Breast epithelium (tissue), 4 donors: ENCODE data around the gene MAP7. TPM values are rescaled to one million over a fixed set of nuclear protein-coding genes. Genes with fewer than 3 reads are reported as not detected.

Experiments used
- DNase-seq, 2 donors: peaks; one replicate each; pipeline ENCODE4 v3.0.0-alpha.2; 2019; ENCODE audit warnings: low spot score in 2 of 2
- H3K27ac ChIP-seq, 2 donors: fragments of 200-600 bp; sonication (generic) in 1 of 2; one replicate each; pipeline ENCODE4 v1.5.1; 2016 to 2019; ENCODE audit warnings: mild to moderate bottlenecking in 1 of 2
- H3K27me3 ChIP-seq, 2 donors: fragments of 200-600 bp; sonication (generic) in 1 of 2; one replicate each; pipeline versions ENCODE4 v1.5.1 to v1.6.0; 2017 to 2019; ENCODE audit warnings: control low read depth in 1 of 2, mild to moderate bottlenecking in 1 of 2
- H3K36me3 ChIP-seq: fragments of 200-600 bp; one replicate; pipeline ENCODE4 v1.5.1; 2019
- H3K4me1 ChIP-seq, 2 donors: fragments of 200-600 bp; sonication (generic); one replicate each; pipeline ENCODE4 v1.5.1; 2016 to 2019; ENCODE audit warnings: control low read depth in 1 of 2
- H3K4me3 ChIP-seq, 3 donors: fragments of 200-600 bp; sonication (generic); 1 replicate in 2 of 3; 2 replicates in 1 of 3; pipeline ENCODE4 v1.5.1; 2016 to 2019; ENCODE audit warnings: mild to moderate bottlenecking in 3 of 3, moderate library complexity in 2 of 3
- H3K9me3 ChIP-seq, 2 donors: fragments of 200-600 bp; sonication (generic) in 1 of 2; one replicate each; pipeline ENCODE4 v1.5.1; 2016 to 2019; ENCODE audit warnings: control low read depth in 1 of 2
- CTCF ChIP-seq, 3 donors: fragments of 450-650 bp; IDR thresholded peaks; one replicate each; pipeline ENCODE4 v1.5.1; 2016 to 2017; ENCODE audit warnings: antibody characterized with exemption in 3 of 3, mild to moderate bottlenecking in 3 of 3, moderate library complexity in 3 of 3
- POLR2A ChIP-seq: fragments of 450-650 bp; IDR thresholded peaks from one replicate; pipeline ENCODE4 v1.6.1; 2016; ENCODE audit warnings: antibody characterized with exemption, mild to moderate bottlenecking, moderate library complexity
- POLR2AphosphoS5 ChIP-seq, 3 donors: sonication (generic); formaldehyde crosslinking; IDR thresholded peaks; one replicate each; pipeline ENCODE4 v1.6.1; 2017; ENCODE audit warnings: antibody characterized with exemption in 3 of 3
- intact Hi-C: fragments of 100-400 bp; cut with DNase I; formaldehyde crosslinking; loops from one replicate; pipeline ENCODE4 v1.15.1; 2023; ENCODE audit warnings: low total_unique reads
- total RNA-seq, 3 donors: library from RNA; depleted of rRNA; stranded (reverse); fragments of >200 nt; gene quantifications; one replicate each; pipeline ENCODE4 v1.1.0, GENCODE V29; 2016

MAP7 gene
- total RNA-seq, 3 donors from 2014 or later, result 14.2 to 42.4 (median 16.4) TPM

- no peak for DNase-seq
- TF ChIP-seq CTCF (IDR thresholded peaks at IDR 0.05) (no peak), POLR2A (no peak), POLR2AphosphoS5 (IDR thresholded peaks at IDR 0.05) (no peak)
- H3K4me3 ChIP-seq, result no peak overlapping the region
These were observed 14.2 kb downstream of the MAP7 start for GRCh38 chr6:136535880-136536650.

GRCh38 chr6:136535017-136535765 lies 15.0 kb downstream of the MAP7 start:
- DNase-seq, result no peak
- H3K27ac ChIP-seq, result no peak overlapping the region
- TF ChIP-seq POLR2AphosphoS5 (IDR thresholded peaks at IDR 0.05), result no peak
- no peak for TF ChIP-seq CTCF (IDR thresholded peaks at IDR 0.05)
- no peak for TF ChIP-seq POLR2A
- intact Hi-C loops, result no loop called here
- H3K27me3 ChIP-seq, result no peaks in the 10 kb centered on the region
- peaks cover 0 to 5% of the 10 kb centered on the region in 2 donors for H3K4me1 ChIP-seq
- H3K4me3 ChIP-seq, result no peak overlapping the region
- no peaks in the 10 kb centered on the region for H3K36me3 ChIP-seq
- no peaks in the 10 kb centered on the region for H3K9me3 ChIP-seq

More at GRCh38 chr6:136535880-136536650, 14.2 kb downstream of the MAP7 start:
- Histone ChIP-seq H3K27ac (no peak overlapping the region), H3K27me3 (no peaks in the 10 kb centered on the region), H3K4me1 (peaks cover 0 to 6% of the 10 kb centered on the region in 2 donors), H3K36me3 (no peaks in the 10 kb centered on the region), H3K9me3 (no peaks in the 10 kb centered on the region)
- intact Hi-C loops, result no loop called here

- Histone ChIP-seq H3K36me3 (no peaks in the 10 kb centered on the region), H3K27ac (no peak overlapping the region), H3K4me1 (no peaks in the 10 kb centered on the region), H3K9me3 (no peaks in the 10 kb centered on the region), H3K27me3 (no peaks in the 10 kb centered on the region), H3K4me3 (no peak overlapping the region)
- TF ChIP-seq POLR2AphosphoS5 (IDR thresholded peaks at IDR 0.05), result no peak
- TF ChIP-seq POLR2A, result no peak
- no peak for TF ChIP-seq CTCF (IDR thresholded peaks at IDR 0.05)
- intact Hi-C loops, result no loop called here
- DNase-seq, result no peak
These were observed 16.0 kb downstream of the MAP7 start for GRCh38 chr6:136534268-136534667.

GRCh38 chr6:136533487-136533886 lies 16.7 kb downstream of the MAP7 start:
- Histone ChIP-seq H3K4me1 (no peaks in the 10 kb centered on the region), H3K27ac (no peak overlapping the region), H3K9me3 (no peaks in the 10 kb centered on the region), H3K27me3 (no peaks in the 10 kb centered on the region), H3K36me3 (no peaks in the 10 kb centered on the region), H3K4me3 (no peak overlapping the region)
- no peak for TF ChIP-seq POLR2AphosphoS5 (IDR thresholded peaks at IDR 0.05)
- TF ChIP-seq POLR2A, result no peak
- TF ChIP-seq CTCF (IDR thresholded peaks at IDR 0.05), result no peak
- intact Hi-C loops, result no loop called here
- no peak for DNase-seq

- TF ChIP-seq CTCF (IDR thresholded peaks at IDR 0.05) (no peak), POLR2AphosphoS5 (IDR thresholded peaks at IDR 0.05) (no peak), POLR2A (no peak)
- Histone ChIP-seq H3K27ac (no peak overlapping the region), H3K9me3 (no peaks in the 10 kb centered on the region), H3K27me3 (no peaks in the 10 kb centered on the region), H3K4me3 (no peak overlapping the region), H3K4me1 (no peaks in the 10 kb centered on the region), H3K36me3 (no peaks in the 10 kb centered on the region)
- intact Hi-C loops, result no loop called here
- DNase-seq, result no peak
These were observed 18.2 kb downstream of the MAP7 start for GRCh38 chr6:136532030-136532429.
